ENCODE measurements around the gene TNNT3.

TNNT3 gene

DNA sequence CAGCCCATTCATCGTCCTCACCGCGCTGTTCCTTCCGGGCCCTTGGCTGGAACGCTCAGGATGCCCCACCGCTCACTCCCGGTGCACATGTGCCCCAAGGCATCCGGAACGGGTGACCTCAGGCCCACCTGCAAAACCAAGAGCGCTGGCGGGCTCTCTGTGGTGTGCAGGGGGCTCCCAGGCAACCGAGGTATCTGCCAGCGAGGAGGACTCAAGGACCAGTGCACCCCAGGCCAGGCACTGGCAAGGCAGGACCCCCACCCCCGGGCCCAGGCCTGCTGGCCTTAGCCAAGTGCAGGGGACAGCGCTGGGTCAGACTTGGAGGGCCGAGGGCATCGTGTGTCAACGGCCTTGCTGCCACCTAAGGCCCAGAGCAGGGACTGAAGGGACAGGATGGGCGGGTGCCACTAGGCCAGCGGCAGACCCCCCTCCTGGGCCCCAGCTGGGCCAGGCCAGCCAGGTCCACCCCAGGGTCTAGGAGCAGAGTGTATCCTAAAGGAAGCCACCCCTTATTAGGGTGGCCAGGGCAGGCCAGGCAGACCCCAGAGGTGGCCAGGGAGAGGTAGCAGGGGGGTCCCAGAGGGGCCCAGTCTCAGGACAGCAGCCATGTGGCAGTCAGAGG is 8.5 kb downstream of the TNNT3 start:
- Mint-ChIP-seq H3K4me1 (ENCODE audit: low read depth) (peaks cover 2% of the 10 kb centered on the region), H3K36me3 (ENCODE audit: low read depth) (no peaks in the 10 kb centered on the region), H3K27me3 (ENCODE audit: low read depth) (peaks cover 6% of the 10 kb centered on the region), H3K27ac (no peak overlapping the region), H3K4me3 (no peak overlapping the region), H3K9me3 (no peaks in the 10 kb centered on the region)
- no peak for DNase-seq (ENCODE audit: low spot score)

- H3K4me3 Mint-ChIP-seq: no peak overlapping the region
- H3K9me3 Mint-ChIP-seq: no peaks in the 10 kb centered on the region
- DNase-seq (ENCODE audit: low spot score): no peak
- H3K27me3 Mint-ChIP-seq (ENCODE audit: low read depth): peaks cover 11% of the 10 kb centered on the region
- no peaks in the 10 kb centered on the region for H3K36me3 Mint-ChIP-seq (ENCODE audit: low read depth)
- no peak overlapping the region for H3K27ac Mint-ChIP-seq
- peaks cover 2% of the 10 kb centered on the region for H3K4me1 Mint-ChIP-seq (ENCODE audit: low read depth)
Measured at GRCh38 chr11:1928470-1928890, 9.0 kb downstream of the TNNT3 start.

- Mint-ChIP-seq H3K27me3 (ENCODE audit: low read depth) (peaks cover 13% of the 10 kb centered on the region), H3K4me1 (ENCODE audit: low read depth) (peaks cover 2% of the 10 kb centered on the region), H3K4me3 (no peak overlapping the region), H3K36me3 (ENCODE audit: low read depth) (no peaks in the 10 kb centered on the region), H3K27ac (no peak overlapping the region), H3K9me3 (no peaks in the 10 kb centered on the region)
- DNase-seq (ENCODE audit: low spot score): no peak
Measured at GRCh38 chr11:1928891-1929541, 9.5 kb downstream of the TNNT3 start.

DNA sequence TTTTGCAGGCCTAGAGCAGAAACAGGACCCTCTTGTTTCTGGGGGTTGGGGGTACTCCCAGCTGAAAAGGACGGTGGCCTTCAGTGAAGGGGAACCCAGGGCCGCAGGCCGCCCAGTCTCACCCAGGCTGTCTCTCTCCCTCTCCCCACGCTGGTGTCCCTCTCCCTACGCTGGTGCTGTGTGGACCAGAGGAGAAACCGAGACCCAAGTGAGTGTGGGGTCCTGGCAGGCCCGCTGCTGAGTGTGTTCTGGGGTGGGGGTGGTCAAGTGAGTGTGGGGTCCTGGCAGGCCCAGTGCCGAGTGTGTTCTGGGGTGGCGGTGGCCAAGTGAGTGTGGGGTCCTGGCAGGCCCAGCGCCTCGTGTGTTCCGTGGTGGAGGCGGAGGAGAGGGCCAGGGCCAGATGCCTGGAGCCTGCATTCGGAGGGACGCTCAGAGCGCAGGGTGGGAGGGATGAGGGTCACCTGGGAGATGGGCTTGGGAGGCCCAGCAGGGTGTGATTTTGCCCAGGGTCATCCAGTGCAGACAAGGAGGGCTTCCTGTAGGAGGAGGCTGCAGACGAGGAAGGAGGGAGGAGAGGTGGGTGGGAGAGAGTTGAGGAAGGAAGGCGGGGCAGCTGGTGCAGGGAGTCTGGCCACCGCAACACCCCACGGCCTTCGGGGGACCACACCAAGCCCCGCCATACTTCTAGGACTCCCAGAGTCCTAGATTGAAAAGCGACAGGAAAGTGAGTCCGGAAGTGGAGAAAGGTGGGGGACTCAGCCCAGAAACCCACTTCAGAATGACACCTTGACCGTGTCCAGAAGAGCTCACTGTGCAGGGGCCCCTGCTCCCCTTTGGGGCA is 10.3 kb downstream of the TNNT3 start:
- Mint-ChIP-seq H3K36me3 (ENCODE audit: low read depth) (no peaks in the 10 kb centered on the region), H3K27me3 (ENCODE audit: low read depth) (peaks cover 13% of the 10 kb centered on the region), H3K9me3 (no peaks in the 10 kb centered on the region), H3K4me1 (ENCODE audit: low read depth) (peaks cover 2% of the 10 kb centered on the region), H3K27ac (no peak overlapping the region), H3K4me3 (no peak overlapping the region)
- DNase-seq (ENCODE audit: low spot score): no peak

DNA sequence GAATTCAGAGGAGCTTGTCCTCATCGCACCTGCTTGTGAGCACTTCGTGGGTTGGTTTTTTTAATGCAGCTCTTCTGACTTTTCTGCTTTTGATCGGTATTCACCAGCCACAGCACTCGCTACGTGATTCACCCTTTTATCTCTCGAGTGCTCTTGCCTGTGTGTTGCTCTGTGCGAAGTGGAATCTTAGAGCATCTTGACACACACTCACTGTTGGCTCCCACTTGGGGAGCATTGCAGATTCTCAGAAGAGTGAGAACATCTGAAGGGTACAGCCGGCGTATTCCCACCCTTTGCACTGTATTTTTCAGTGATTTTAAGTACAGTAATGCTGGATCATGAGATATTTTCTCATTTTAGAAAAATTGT is 10.9 kb downstream of the TNNT3 start:
- no peak for DNase-seq (ENCODE audit: low spot score)
- no peaks in the 10 kb centered on the region for H3K9me3 Mint-ChIP-seq
- H3K27ac Mint-ChIP-seq: peak overlapping the region; percentile 36
- H3K4me1 Mint-ChIP-seq (ENCODE audit: low read depth): peaks cover 2% of the 10 kb centered on the region
- H3K36me3 Mint-ChIP-seq (ENCODE audit: low read depth): no peaks in the 10 kb centered on the region
- peaks cover 13% of the 10 kb centered on the region for H3K27me3 Mint-ChIP-seq (ENCODE audit: low read depth)
- no peak overlapping the region for H3K4me3 Mint-ChIP-seq

DNA sequence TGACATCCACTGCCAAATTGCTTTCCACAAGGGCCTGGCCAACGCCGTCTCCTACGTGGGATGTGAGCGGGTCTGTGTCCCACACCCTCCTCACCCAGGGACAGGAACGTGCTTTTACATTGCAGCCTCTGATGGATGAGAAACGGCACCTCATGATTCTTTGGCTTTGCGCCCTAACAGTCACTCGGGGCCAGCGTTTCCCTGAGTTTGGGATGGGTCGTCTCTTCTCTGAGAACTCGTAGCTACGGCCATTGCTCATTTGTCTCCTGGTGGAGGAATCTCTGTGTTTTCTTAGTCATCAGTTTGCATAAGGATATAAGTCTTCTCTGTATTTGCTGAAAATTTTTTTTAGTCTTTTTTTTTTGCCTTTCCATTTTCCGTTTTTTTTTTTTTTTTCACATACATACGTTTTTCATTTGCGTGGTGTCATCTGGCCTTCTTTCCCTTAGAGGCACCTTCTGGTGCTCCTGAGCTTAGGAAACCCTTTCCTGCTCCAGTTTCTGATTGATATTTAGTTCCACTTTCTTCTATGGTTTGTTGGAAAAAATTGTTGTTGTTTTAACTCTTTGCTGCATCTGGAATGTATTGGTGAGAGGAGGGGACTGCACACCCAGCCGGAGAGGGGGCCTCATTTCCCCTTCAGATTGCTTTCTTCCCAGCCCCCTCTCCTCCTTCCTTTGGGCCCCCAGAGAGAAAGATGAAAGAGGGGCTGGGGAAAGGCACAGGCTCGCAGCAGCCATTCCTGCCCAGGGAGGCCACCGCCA is 12.0 kb downstream of the TNNT3 start:
- DNase-seq (ENCODE audit: low spot score): no peak
- H3K27me3 Mint-ChIP-seq (ENCODE audit: low read depth): peaks cover 13% of the 10 kb centered on the region
- H3K4me1 Mint-ChIP-seq (ENCODE audit: low read depth): peaks cover 2% of the 10 kb centered on the region
- no peaks in the 10 kb centered on the region for H3K9me3 Mint-ChIP-seq
- H3K27ac Mint-ChIP-seq: no peak overlapping the region
- no peaks in the 10 kb centered on the region for H3K36me3 Mint-ChIP-seq (ENCODE audit: low read depth)
- no peak overlapping the region for H3K4me3 Mint-ChIP-seq

DNA sequence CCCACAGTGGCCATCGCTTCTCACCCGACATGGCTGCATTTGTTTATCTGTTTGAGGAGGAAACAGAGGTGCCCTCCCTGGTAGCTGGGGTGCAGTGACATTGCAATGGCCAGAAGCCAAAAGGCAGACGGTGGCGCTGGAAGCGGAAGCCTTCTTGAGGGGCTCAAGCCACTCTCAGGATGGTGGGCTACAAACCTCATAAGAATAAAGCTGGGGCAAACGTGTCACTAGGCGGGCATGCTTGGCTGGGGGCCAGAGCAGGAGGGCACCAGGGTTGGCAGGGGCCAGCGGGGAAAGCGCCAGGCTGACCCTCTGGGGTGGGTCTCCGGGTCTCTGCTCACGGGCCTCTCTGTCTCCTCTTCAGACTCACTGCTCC is 12.6 kb downstream of the TNNT3 start:
- no peak overlapping the region for H3K4me3 Mint-ChIP-seq
- peaks cover 13% of the 10 kb centered on the region for H3K27me3 Mint-ChIP-seq (ENCODE audit: low read depth)
- no peaks in the 10 kb centered on the region for H3K36me3 Mint-ChIP-seq (ENCODE audit: low read depth)
- no peak overlapping the region for H3K27ac Mint-ChIP-seq
- no peak for DNase-seq (ENCODE audit: low spot score)
- H3K4me1 Mint-ChIP-seq (ENCODE audit: low read depth): peaks cover 2% of the 10 kb centered on the region
- H3K9me3 Mint-ChIP-seq: no peaks in the 10 kb centered on the region

DNA sequence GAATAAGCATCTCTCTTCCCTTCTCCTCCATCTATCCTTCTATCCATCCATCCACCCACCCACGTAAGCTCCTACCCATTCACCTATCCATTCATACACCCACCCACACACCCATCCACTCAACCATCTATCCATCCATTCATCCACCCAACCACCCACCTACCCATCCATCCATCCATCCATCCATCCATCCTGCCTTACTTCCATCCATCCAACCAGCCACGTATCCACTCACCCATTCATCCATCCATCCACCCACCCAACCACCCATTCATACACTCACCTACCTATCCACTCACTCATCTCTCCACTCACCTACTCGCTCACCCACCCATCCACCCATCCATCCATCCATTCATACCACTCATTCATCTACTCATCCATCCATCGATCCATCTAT is 13.2 kb downstream of the TNNT3 start:
- H3K27me3 Mint-ChIP-seq (ENCODE audit: low read depth): peaks cover 13% of the 10 kb centered on the region
- H3K9me3 Mint-ChIP-seq: no peaks in the 10 kb centered on the region
- H3K27ac Mint-ChIP-seq: no peak overlapping the region
- no peak for DNase-seq (ENCODE audit: low spot score)
- H3K4me3 Mint-ChIP-seq: no peak overlapping the region
- peaks cover 2% of the 10 kb centered on the region for H3K4me1 Mint-ChIP-seq (ENCODE audit: low read depth)
- H3K36me3 Mint-ChIP-seq (ENCODE audit: low read depth): no peaks in the 10 kb centered on the region

GRCh38 chr11:1933416-1934334 is 14.2 kb downstream of the TNNT3 start:
- no peak overlapping the region for H3K4me3 Mint-ChIP-seq
- H3K27me3 Mint-ChIP-seq (ENCODE audit: low read depth): peaks cover 13% of the 10 kb centered on the region
- H3K36me3 Mint-ChIP-seq (ENCODE audit: low read depth): no peaks in the 10 kb centered on the region
- H3K9me3 Mint-ChIP-seq: no peaks in the 10 kb centered on the region
- no peak for DNase-seq (ENCODE audit: low spot score)
- H3K27ac Mint-ChIP-seq: no peak overlapping the region
- H3K4me1 Mint-ChIP-seq (ENCODE audit: low read depth): peaks cover 2% of the 10 kb centered on the region

DNA sequence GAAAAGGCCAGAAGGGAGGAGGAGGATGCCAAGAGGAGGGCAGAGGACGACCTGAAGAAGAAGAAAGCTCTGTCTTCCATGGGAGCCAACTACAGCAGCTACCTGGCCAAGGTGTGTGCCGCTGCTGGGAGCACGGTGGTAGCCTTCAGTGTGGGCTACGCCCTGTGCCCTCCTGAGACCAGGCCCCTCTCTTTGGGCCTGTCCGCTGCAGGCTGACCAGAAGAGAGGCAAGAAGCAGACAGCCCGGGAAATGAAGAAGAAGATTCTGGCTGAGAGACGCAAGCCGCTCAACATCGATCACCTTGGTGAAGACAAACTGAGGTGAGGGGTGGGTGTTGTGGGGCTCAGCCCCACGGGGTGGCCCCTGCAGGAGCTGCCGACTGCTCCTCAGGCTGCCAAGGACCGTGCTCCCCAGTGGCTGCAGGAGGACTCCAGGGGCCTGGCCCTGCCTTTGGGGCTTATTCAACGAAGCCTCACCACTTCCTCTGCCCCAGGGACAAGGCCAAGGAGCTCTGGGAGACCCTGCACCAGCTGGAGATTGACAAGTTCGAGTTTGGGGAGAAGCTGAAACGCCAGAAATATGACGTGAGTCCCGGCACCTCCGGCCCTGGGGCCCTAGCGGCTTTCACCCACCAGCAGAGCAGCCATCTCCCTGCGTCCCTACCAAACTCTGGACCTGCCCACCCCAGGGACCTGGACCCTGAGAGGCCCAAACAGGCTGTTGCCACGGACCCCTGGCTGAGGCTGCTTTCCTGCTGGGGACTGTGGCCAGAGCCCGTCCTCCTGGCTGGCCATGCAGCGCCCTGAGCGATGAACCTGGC is 15.0 kb downstream of the TNNT3 start:
- Mint-ChIP-seq H3K27ac (no peak overlapping the region), H3K36me3 (ENCODE audit: low read depth) (no peaks in the 10 kb centered on the region), H3K4me3 (no peak overlapping the region), H3K9me3 (no peaks in the 10 kb centered on the region), H3K4me1 (ENCODE audit: low read depth) (peaks cover 2% of the 10 kb centered on the region), H3K27me3 (ENCODE audit: low read depth) (peaks cover 13% of the 10 kb centered on the region)
- no peak for DNase-seq (ENCODE audit: low spot score)

GRCh38 chr11:1935156-1936071 is 15.9 kb downstream of the TNNT3 start:
- no peaks in the 10 kb centered on the region for H3K36me3 Mint-ChIP-seq (ENCODE audit: low read depth)
- H3K27ac Mint-ChIP-seq: no peak overlapping the region
- H3K9me3 Mint-ChIP-seq: no peaks in the 10 kb centered on the region
- H3K4me1 Mint-ChIP-seq (ENCODE audit: low read depth): peaks cover under 1% of the 10 kb centered on the region
- no peak overlapping the region for H3K4me3 Mint-ChIP-seq
- H3K27me3 Mint-ChIP-seq (ENCODE audit: low read depth): peaks cover 13% of the 10 kb centered on the region
- DNase-seq (ENCODE audit: low spot score): no peak

Data from T-helper 2 cell treated with Interferon-gamma antibody and Interleukin-4, amounts not matched to agents 5 μg/mL and 100 μg/mL, for 36 hours (primary cell).